HepG2 (cell line): ENCODE measurements around the gene HERC5. TPM values are rescaled to one million over a fixed set of nuclear protein-coding genes. Genes with fewer than 3 reads are reported as not detected.

Experiments
- ATAC-seq: fragments of 200-7000 bp; cut with Tn5 transposase; 3 replicates; pipeline ENCODE4 v1.9.1; 2020; ENCODE audit warnings: mild to moderate bottlenecking, moderate library complexity
- BruUV-seq: library from RNA; stranded (reverse); fragments of 400-500 nt; replicated peaks from 2 replicates; lab custom pipeline; 2021; lab: Mats Ljungman, UMichigan
- CTCF ChIA-PET: fragments of 300-600 bp; formaldehyde crosslinking; extraction: SDS; loops from one replicate; lab custom pipeline; 2021; ENCODE audit warnings: low total read pairs, inconsistent platforms, low intra/inter-chr PET ratio; lab: Yijun Ruan, JAX
- POLR2A ChIA-PET: fragments of 350-600 bp; sonication (Branson Sonifier 250); formaldehyde crosslinking; loops from one replicate; lab custom pipeline; 2020; ENCODE audit warnings: antibody characterized with exemption, inconsistent platforms; lab: Yijun Ruan, JAX
- DNase-seq: peaks from one replicate; pipeline ENCODE4 v3.0.0-alpha.2; 2015; ENCODE audit warnings: low spot score
- FAIRE-seq: peaks from 3 replicates; lab custom pipeline; 2011; peaks lifted over from hg19 to GRCh38; lab: Jason Lieb, UNC
- H2AFZ ChIP-seq: one replicate; pipeline ENCODE4 v1.6.1; 2011; ENCODE audit warnings: low read length, inconsistent platforms
- H3K27ac ChIP-seq: fragments of 300-600 bp; 3 replicates; pipeline ENCODE4 v1.8.0; 2011; ENCODE audit warnings: mixed run types, mild to moderate bottlenecking, mixed read lengths, low read length, inconsistent platforms; ENCODE audit not compliant: insufficient read depth; ENCODE audit errors: extremely low read length
- H3K27me3 ChIP-seq, 2 experiments: fragments of 200-600 bp in 1 of 2; 2 replicates in 1 of 2; 3 replicates in 1 of 2; pipeline versions ENCODE4 v1.6.0 to v1.8.0; 2011; ENCODE audit warnings: low read length in 2 of 2, mild to moderate bottlenecking in 2 of 2, moderate library complexity in 2 of 2, inconsistent platforms in 1 of 2; ENCODE audit not compliant: insufficient read depth in 2 of 2, control insufficient read depth in 1 of 2
- H3K36me3 ChIP-seq, 2 experiments: fragments of 200-600 bp in 1 of 2; replicated peaks in 1 of 2; 2 replicates in 1 of 2; 3 replicates in 1 of 2; pipeline versions ENCODE4 v1.5.1 to v1.8.0; 2011; ENCODE audit warnings: low read length in 2 of 2, inconsistent platforms in 1 of 2; ENCODE audit not compliant: insufficient read depth in 2 of 2, control insufficient read depth in 1 of 2
- H3K4me1 ChIP-seq: 2 replicates; pipeline ENCODE4 v1.5.1; 2012; ENCODE audit warnings: low read length, inconsistent platforms; ENCODE audit not compliant: insufficient read depth
- H3K4me2 ChIP-seq: 2 replicates; pipeline ENCODE4 v1.6.0; 2011; ENCODE audit warnings: low read depth, low read length, inconsistent platforms
- H3K4me3 ChIP-seq, 3 experiments: fragments of 200-600 bp in 1 of 3; sonication (generic), shearing (Covaris generic) in 1 of 3; replicated peaks in 1 of 3; 2 replicates each; pipeline ENCODE4 v1.5.1; 2011 to 2016; ENCODE audit warnings: low read length in 3 of 3, inconsistent platforms in 2 of 3, low read depth in 2 of 3, mild to moderate bottlenecking in 2 of 3, control low read depth in 1 of 3, mixed read lengths in 1 of 3; ENCODE audit not compliant: insufficient read depth in 1 of 3
- H3K79me2 ChIP-seq: one replicate; pipeline ENCODE4 v1.6.1; 2011; ENCODE audit warnings: low read length, inconsistent platforms; ENCODE audit not compliant: insufficient read depth
- H3K9ac ChIP-seq: 2 replicates; pipeline ENCODE4 v1.6.0; 2011; ENCODE audit warnings: mild to moderate bottlenecking, low read depth, low read length, inconsistent platforms; ENCODE audit not compliant: insufficient read depth
- H3K9me3 ChIP-seq: 2 replicates; pipeline ENCODE4 v1.5.1; 2012; ENCODE audit warnings: mild to moderate bottlenecking, low read length
- H4K20me1 ChIP-seq: 2 replicates; pipeline ENCODE4 v1.6.0; 2011; ENCODE audit warnings: inconsistent platforms, mild to moderate bottlenecking, low read length, moderate library complexity; ENCODE audit not compliant: insufficient read depth
- AKAP8 ChIP-seq: sonication (generic); formaldehyde crosslinking; IDR thresholded peaks from 2 replicates; pipeline ENCODE4 v1.5.1; 2020; ENCODE audit warnings: mild to moderate bottlenecking, missing genetic modification reagents
- ARID2 ChIP-seq: sonication (generic); formaldehyde crosslinking; IDR thresholded peaks from 2 replicates; pipeline ENCODE4 v1.8.1; 2022; ENCODE audit warnings: mild to moderate bottlenecking, missing genetic modification reagents, borderline replicate concordance
- ARID3A ChIP-seq: IDR thresholded peaks from 2 replicates; pipeline ENCODE4 v1.6.1; 2012; ENCODE audit warnings: low read depth, low read length, improper control_type of control experiment
- CENPBD1 ChIP-seq: sonication (generic); formaldehyde crosslinking; IDR thresholded peaks from 2 replicates; pipeline ENCODE4 v1.8.0; 2022; ENCODE audit warnings: missing genetic modification reagents, low read depth, mild to moderate bottlenecking, borderline replicate concordance
- ESRRA ChIP-seq: sonication (generic); formaldehyde crosslinking; IDR thresholded peaks from 2 replicates; pipeline ENCODE4 v1.5.1; 2020; ENCODE audit warnings: mild to moderate bottlenecking, low read depth, missing genetic modification reagents
- HES4 ChIP-seq: sonication (generic); formaldehyde crosslinking; IDR thresholded peaks from 2 replicates; pipeline ENCODE4 v1.9.0; 2021; ENCODE audit warnings: mild to moderate bottlenecking, missing genetic modification reagents, borderline replicate concordance
- HMGXB4 ChIP-seq, 2 experiments: sonication (generic) in 1 of 2; formaldehyde crosslinking in 1 of 2; IDR thresholded peaks; 2 replicates each; pipeline versions ENCODE4 v1.4.0 to v1.6.1; 2018 to 2020; ENCODE audit warnings: missing genetic modification reagents in 2 of 2, borderline replicate concordance in 1 of 2, low read depth in 1 of 2, mild to moderate bottlenecking in 1 of 2, missing biosample characterization in 1 of 2
- IRF1 ChIP-seq: sonication (generic); formaldehyde crosslinking; IDR thresholded peaks from 2 replicates; pipeline ENCODE4 v1.4.0; 2020; ENCODE audit warnings: low read depth, mild to moderate bottlenecking, missing genetic modification reagents
- KAT8 ChIP-seq: IDR thresholded peaks from 2 replicates; pipeline ENCODE4 v1.6.1; 2016; ENCODE audit warnings: missing genetic modification reagents, missing compliant biosample characterization
- MED1 ChIP-seq: sonication (generic); formaldehyde crosslinking; IDR thresholded peaks from 2 replicates; pipeline ENCODE4 v1.4.0; 2020; ENCODE audit warnings: missing genetic modification reagents
- RBFOX2 ChIP-seq: fragments of 200-400 bp; formaldehyde crosslinking; IDR thresholded peaks from 2 replicates; pipeline ENCODE4 v1.6.1; 2017; ENCODE audit warnings: low read depth, mild to moderate bottlenecking, low read length
- SMAD3 ChIP-seq: sonication (generic); formaldehyde crosslinking; IDR thresholded peaks from 2 replicates; pipeline ENCODE4 v1.4.0; 2020; ENCODE audit warnings: missing genetic modification reagents
- SP4 ChIP-seq: sonication (generic); formaldehyde crosslinking; IDR thresholded peaks from 2 replicates; pipeline ENCODE4 v1.8.1; 2023; ENCODE audit warnings: mild to moderate bottlenecking, missing genetic modification reagents
- TBX3 ChIP-seq: fragments of 450-650 bp; IDR thresholded peaks from 2 replicates; pipeline ENCODE4 v1.6.1; 2017; ENCODE audit warnings: antibody characterized with exemption, mild to moderate bottlenecking, inconsistent platforms, borderline replicate concordance
- ZFP82 ChIP-seq: sonication (generic); formaldehyde crosslinking; IDR thresholded peaks from 2 replicates; pipeline ENCODE4 v1.5.1; 2020; ENCODE audit warnings: mild to moderate bottlenecking, missing genetic modification reagents, borderline replicate concordance
- ZNF10 ChIP-seq: sonication (generic); formaldehyde crosslinking; IDR thresholded peaks from 2 replicates; pipeline ENCODE4 v1.4.0; 2020; ENCODE audit warnings: mild to moderate bottlenecking, low read depth, missing genetic modification reagents, borderline replicate concordance
- ZNF720 ChIP-seq: sonication (generic); formaldehyde crosslinking; IDR thresholded peaks from 2 replicates; pipeline ENCODE4 v1.4.0; 2020; ENCODE audit warnings: missing genetic modification reagents
- ZNF781 ChIP-seq: sonication (generic); formaldehyde crosslinking; IDR thresholded peaks from 2 replicates; pipeline ENCODE4 v1.5.1; 2020; ENCODE audit warnings: borderline replicate concordance, mild to moderate bottlenecking, missing genetic modification reagents; ENCODE audit errors: not compliant biosample characterization
- ZNF883 ChIP-seq: sonication (generic); formaldehyde crosslinking; IDR thresholded peaks from 2 replicates; pipeline ENCODE4 v1.5.1; 2020; ENCODE audit warnings: mild to moderate bottlenecking, missing genetic modification reagents; ENCODE audit errors: not compliant biosample characterization
- ZSCAN22 ChIP-seq: sonication (generic); formaldehyde crosslinking; IDR thresholded peaks from 2 replicates; pipeline ENCODE4 v1.4.0; 2020; ENCODE audit warnings: mild to moderate bottlenecking, missing genetic modification reagents
- WGBS: methylation state at CpG from one replicate; pipeline ENCODE4 v1.1.6; 2017; ENCODE audit warnings: low lambda C conversion rate; 5-methylcytosine and 5-hydroxymethylcytosine counted together
- in situ Hi-C: cut with HindIII; loops from 2 replicates; pipeline ENCODE4 v1.10.0; 2017; ENCODE audit warnings: low pct_unique_long_range_greater_than_20kb; ENCODE audit not compliant: extremely low pct_ligation_motif_present
- intact Hi-C: fragments of 100-400 bp; cut with micrococcal nuclease; formaldehyde crosslinking; loops from one replicate; pipeline ENCODE4 v1.10.0; 2022; ENCODE audit not compliant: unreplicated experiment
- polyA plus RNA-seq, 8 experiments: library from polyadenylated mRNA; depleted of rRNA in 3 of 8; stranded (reverse) in 7 of 8; unstranded in 1 of 8; fragments of >200 nt; fragmentation: Illumina TruSeq in 4 of 8; extraction: Trizol in 4 of 8; gene quantifications; 2 replicates each; pipeline versions ENCODE4 v1.2.1 to v1.2.3, GENCODE V29; 2011 to 2016; ENCODE audit warnings: low read depth in 4 of 8, missing spikeins in 1 of 8, mixed read lengths in 1 of 8; ENCODE audit not compliant: insufficient read depth in 1 of 8
- total RNA-seq, 5 experiments: library from RNA; depleted of rRNA; stranded (reverse); fragments of >200 nt; fragmentation: Illumina TruSeq; extraction: Trizol; gene quantifications; 2 replicates each; pipeline ENCODE4 v1.2.3, GENCODE V29; 2016; ENCODE audit warnings: low read depth in 1 of 5

HERC5 gene
- total and polyA plus RNA-seq, 2 of the 13 experiments (the other 11 are each of a cell fraction or from before 2014, with no cell fraction given), result 0.13 to 0.33 TPM

GRCh38 chr4:88527787-88528186, 70.9 kb downstream of the HERC5 start:
- intact Hi-C loops (no loop called here), in situ Hi-C loops (loop anchor here (5.0 to 25.0 kb wide), 2 partner anchors 130 to 285 kb away; no protein-coding TSS in a partner anchor)
- Histone ChIP-seq H3K36me3 (no peaks in the 10 kb centered on the region), H3K27ac (no peak overlapping the region), H3K9me3 (no peaks in the 10 kb centered on the region), H3K79me2 (peaks cover 7% of the 10 kb centered on the region), H3K4me2 (no peak overlapping the region), H3K27me3 (no peaks in the 10 kb centered on the region), H3K9ac (no peak overlapping the region), H3K4me3 (no peak overlapping the region), H2AFZ (no peak overlapping the region), H4K20me1 (no peaks in the 10 kb centered on the region), H3K4me1 (peaks cover 14% of the 10 kb centered on the region; the same call in 1 of the 2 replicates)
- 60% methylated on average over 4 of the region's 8 CpGs for WGBS
- ChIA-PET CTCF (no interaction called here), POLR2A (no interaction called here)
- FAIRE-seq, result no peak
- no peak for ATAC-seq
- no peak for DNase-seq
- no TSS peak for BruUV-seq
- no peak for TF ChIP-seq ZNF781 (CRISPR knock-in tag)
- TF ChIP-seq SP4 (CRISPR knock-in tag), result no peak
- TF ChIP-seq MED1 (CRISPR knock-in tag), result no peak
- TF ChIP-seq HMGXB4 (CRISPR knock-in tag; IDR thresholded peaks at IDR 0.05; ENCODE audit: borderline replicate concordance in 1 of 2, low read depth in 1 of 2), result no peak
- TF ChIP-seq ESRRA (CRISPR knock-in tag), result no peak
- TF ChIP-seq ZSCAN22 (CRISPR knock-in tag), result no peak
- TF ChIP-seq IRF1 (CRISPR knock-in tag), result no peak
- no peak for TF ChIP-seq RBFOX2
- TF ChIP-seq KAT8 (CRISPR knock-in tag), result no peak
- no peak for TF ChIP-seq ZNF883
- TF ChIP-seq ZFP82 (CRISPR knock-in tag), result no peak
- TF ChIP-seq CENPBD1, result no peak
- TF ChIP-seq ZNF720 (CRISPR knock-in tag), result no peak
- no peak for TF ChIP-seq ARID3A
- TF ChIP-seq TBX3, result no peak
- TF ChIP-seq ARID2 (CRISPR knock-in tag), result no peak
- TF ChIP-seq ZNF10, result no peak
- TF ChIP-seq HES4, result no peak
- no peak for TF ChIP-seq AKAP8 (CRISPR knock-in tag)
- TF ChIP-seq SMAD3 (CRISPR knock-in tag), result no peak
- TF ChIP-seq, all 625 proteins: peak for 0
